Esophagus muscularis mucosa (tissue), 4 donors: ENCODE results near the gene CTDP1. TPM values are rescaled to one million over a fixed set of nuclear protein-coding genes. Genes with fewer than 3 reads are reported as not detected.

Experiments used
- DNase-seq: peaks from one replicate; pipeline ENCODE4 v3.0.0-alpha.2; 2017; ENCODE audit errors: extremely low spot score
- H3K27ac ChIP-seq, 4 donors: fragments of 200-600 bp; sonication (generic); replicated peaks in 1 of 4; 1 replicate in 3 of 4; 2 replicates in 1 of 4; pipeline ENCODE4 v1.5.1; 2016 to 2019; ENCODE audit warnings: mild to moderate bottlenecking in 1 of 4
- H3K27me3 ChIP-seq, 4 donors: fragments of 200-600 bp; sonication (generic); one replicate each; pipeline versions ENCODE4 v1.5.1 to v1.6.0; 2016 to 2019
- H3K36me3 ChIP-seq, 4 donors: fragments of 200-600 bp; sonication (generic); one replicate each; pipeline ENCODE4 v1.5.1; 2016 to 2019
- H3K4me1 ChIP-seq, 4 donors: fragments of 200-600 bp; sonication (generic); one replicate each; pipeline ENCODE4 v1.5.1; 2016 to 2019
- H3K4me3 ChIP-seq, 4 donors: fragments of 200-600 bp; sonication (generic); 1 replicate in 2 of 4; 2 replicates in 2 of 4; pipeline ENCODE4 v1.5.1; 2016 to 2019; ENCODE audit warnings: mild to moderate bottlenecking in 4 of 4, moderate library complexity in 1 of 4
- H3K9me3 ChIP-seq, 4 donors: fragments of 200-600 bp; sonication (generic); 1 replicate in 3 of 4; 2 replicates in 1 of 4; pipeline ENCODE4 v1.5.1; 2016 to 2019
- CTCF ChIP-seq, 3 experiments: fragments of 200-600 bp in 2 of 3; fragments of 450-650 bp in 1 of 3; sonication (generic) in 2 of 3; IDR thresholded peaks; one replicate each; pipeline ENCODE4 v1.5.1; 2017 to 2019; ENCODE audit warnings: antibody characterized with exemption in 3 of 3, mild to moderate bottlenecking in 2 of 3, moderate library complexity in 1 of 3
- EP300 ChIP-seq: sonication (generic); formaldehyde crosslinking; IDR thresholded peaks from one replicate; pipeline ENCODE4 v1.6.1; 2017; ENCODE audit warnings: antibody characterized with exemption
- POLR2A ChIP-seq: fragments of 450-650 bp; IDR thresholded peaks from one replicate; pipeline ENCODE4 v1.6.1; 2017; ENCODE audit warnings: antibody characterized with exemption, moderate library complexity, mild to moderate bottlenecking, low read depth
- POLR2AphosphoS5 ChIP-seq, 2 donors: sonication (generic); formaldehyde crosslinking; IDR thresholded peaks; one replicate each; pipeline ENCODE4 v1.6.1; 2017; ENCODE audit warnings: antibody characterized with exemption in 2 of 2
- whole genome bisulfite sequencing: methylation state at CpG from one replicate; pipeline ENCODE4 v1.1.5; 2018; 5-methylcytosine and 5-hydroxymethylcytosine counted together
- intact Hi-C: fragments of 100-400 bp; cut with DNase I; formaldehyde crosslinking; loops from one replicate; pipeline ENCODE4 v1.15.1; 2023
- total RNA-seq, 4 donors: library from RNA; depleted of rRNA; stranded (reverse); fragments of >200 nt; gene quantifications; one replicate each; pipeline versions ENCODE4 v1.1.0 to v1.2.1, GENCODE V29; 2016

CTDP1 gene
- total RNA-seq, 4 donors from 2014 or later: 22.0 to 28.5 (median 24.5) TPM

GRCh38 chr18:79647307-79647706 is 32.3 kb upstream of the CTDP1 start:
- TF ChIP-seq POLR2A: no peak
- TF ChIP-seq EP300: no peak
- no peak for TF ChIP-seq CTCF (IDR thresholded peaks at IDR 0.05)
- no peak for TF ChIP-seq POLR2AphosphoS5 (IDR thresholded peaks at IDR 0.05)
- Histone ChIP-seq H3K27ac (no peak overlapping the region), H3K4me1 (peaks cover 3 to 6% (median 6%) of the 10 kb centered on the region in 4 donors), H3K36me3 (no peaks in the 10 kb centered on the region), H3K27me3 (peaks cover 0 to 17% (median 0%) of the 10 kb centered on the region in 4 donors), H3K4me3 (no peak overlapping the region), H3K9me3 (no peaks in the 10 kb centered on the region)
- DNase-seq: no peak
- intact Hi-C loops: no loop called here
- WGBS: 39% methylated on average over 1 of the region's 1 CpG

DNA sequence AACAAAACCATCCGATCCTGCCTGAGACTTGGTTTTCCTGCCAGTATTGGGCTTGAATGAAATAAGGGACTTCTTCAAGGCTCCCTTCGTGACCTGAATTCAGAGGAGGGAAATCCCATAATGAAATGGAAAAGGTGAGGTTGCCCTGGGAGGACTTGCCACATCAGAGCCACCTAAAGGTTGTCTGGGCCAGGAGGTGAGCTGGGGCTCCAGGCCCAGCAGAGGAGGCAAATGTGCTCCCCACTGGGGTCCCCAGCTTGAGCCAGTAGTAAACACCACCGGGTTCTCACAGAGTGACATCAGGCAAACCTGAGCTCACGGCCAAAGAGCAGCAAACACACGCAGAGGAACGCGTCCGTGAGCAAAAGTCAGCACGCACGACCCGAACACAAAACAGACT is 28.6 kb upstream of the CTDP1 start:
- H3K9me3 ChIP-seq: no peaks in the 10 kb centered on the region
- no peaks in the 10 kb centered on the region for H3K36me3 ChIP-seq
- no peaks in the 10 kb centered on the region for H3K4me1 ChIP-seq
- no peak overlapping the region for H3K4me3 ChIP-seq
- DNase-seq: no peak
- intact Hi-C loops: no loop called here
- 84% methylated on average over 11 of the region's 11 CpGs for WGBS
- H3K27me3 ChIP-seq: no peaks in the 10 kb centered on the region
- H3K27ac ChIP-seq: no peak overlapping the region
- no peak for TF ChIP-seq CTCF (IDR thresholded peaks at IDR 0.05)
- no peak for TF ChIP-seq EP300
- no peak for TF ChIP-seq POLR2AphosphoS5 (IDR thresholded peaks at IDR 0.05)
- TF ChIP-seq POLR2A: no peak

DNA sequence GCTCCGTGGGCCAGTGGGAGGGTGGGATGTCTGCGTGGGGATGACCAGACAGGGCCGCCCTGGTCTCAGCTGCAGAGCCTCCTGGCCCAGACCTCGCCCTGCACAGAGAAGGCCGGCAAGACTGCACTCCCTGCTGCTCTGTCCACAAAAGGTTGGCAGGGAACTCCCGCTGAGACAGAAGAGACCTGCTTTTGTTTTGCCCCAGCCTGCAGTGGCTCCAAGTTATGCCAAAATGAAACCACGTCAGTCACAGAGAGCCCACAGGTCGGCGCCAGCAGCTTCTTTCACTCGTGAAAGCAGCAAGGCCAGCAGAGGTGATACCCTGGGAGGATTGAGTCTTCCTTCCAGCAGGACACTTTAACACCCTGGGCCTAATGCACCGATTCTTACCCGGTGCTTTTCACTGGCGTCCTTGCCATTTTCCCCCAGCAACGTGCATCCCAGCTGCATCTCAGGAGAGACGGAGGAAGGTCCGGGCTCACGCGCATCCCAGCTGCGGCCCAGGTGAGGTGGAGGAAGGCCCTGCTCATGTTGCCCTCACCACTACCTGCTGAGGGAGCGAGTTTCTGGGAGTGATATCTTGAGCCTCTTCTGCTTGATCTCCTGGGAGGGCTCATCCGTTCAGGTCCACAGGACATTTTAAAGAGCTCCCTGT is 22.1 kb upstream of the CTDP1 start:
- TF ChIP-seq EP300 (no peak), CTCF (IDR thresholded peaks at IDR 0.05) (no peak), POLR2A (no peak)
- Histone ChIP-seq H3K4me3 (no peak overlapping the region), H3K36me3 (no peaks in the 10 kb centered on the region), H3K27ac (no peak overlapping the region), H3K27me3 (no peaks in the 10 kb centered on the region), H3K9me3 (no peaks in the 10 kb centered on the region), H3K4me1 (peaks cover 0 to 7% (median 3%) of the 10 kb centered on the region in 4 donors)
- 82% methylated on average over 20 of the region's 21 CpGs for WGBS
- no peak for DNase-seq
- intact Hi-C loops: no loop called here

DNA sequence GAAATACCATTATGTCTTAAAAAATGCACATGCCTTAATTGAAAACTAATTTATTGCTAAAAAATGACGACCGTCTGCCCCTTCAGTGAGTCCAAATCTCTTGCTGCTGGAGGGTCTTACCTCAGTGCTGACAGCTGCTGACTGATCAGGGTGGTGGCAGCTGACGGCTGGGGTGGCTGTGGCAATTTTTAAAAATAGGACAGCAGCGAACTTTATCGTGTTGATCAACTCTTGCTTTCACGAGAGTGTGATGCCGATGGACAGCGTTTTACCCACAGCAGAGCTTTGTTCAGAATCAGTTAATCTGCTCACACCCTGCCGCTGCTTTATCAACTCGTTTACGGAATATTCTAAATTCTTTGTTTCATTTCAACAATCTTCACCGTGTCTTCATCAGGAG is 21.2 kb upstream of the CTDP1 start:
- H3K27ac ChIP-seq: no peak overlapping the region
- no peaks in the 10 kb centered on the region for H3K27me3 ChIP-seq
- DNase-seq: no peak
- H3K4me3 ChIP-seq: no peak overlapping the region
- H3K36me3 ChIP-seq: no peaks in the 10 kb centered on the region
- TF ChIP-seq POLR2AphosphoS5 (IDR thresholded peaks at IDR 0.05) (no peak), CTCF (IDR thresholded peaks at IDR 0.05) (no peak), EP300 (no peak), POLR2A (no peak)
- WGBS: 81% methylated on average over 12 of the region's 12 CpGs
- intact Hi-C loops: no loop called here
- no peaks in the 10 kb centered on the region for H3K9me3 ChIP-seq
- peaks cover 0 to 15% (median 4%) of the 10 kb centered on the region in 4 donors for H3K4me1 ChIP-seq

- H3K4me3 ChIP-seq: no peak overlapping the region
- TF ChIP-seq EP300 (no peak), CTCF (IDR thresholded peaks at IDR 0.05) (no peak), POLR2A (no peak), POLR2AphosphoS5 (IDR thresholded peaks at IDR 0.05) (no peak)
- 89% methylated on average over 5 of the region's 5 CpGs for WGBS
- no peaks in the 10 kb centered on the region for H3K36me3 ChIP-seq
- peaks cover 0 to 16% (median 4%) of the 10 kb centered on the region in 4 donors for H3K4me1 ChIP-seq
- H3K27me3 ChIP-seq: no peaks in the 10 kb centered on the region
- intact Hi-C loops: no loop called here
- no peak overlapping the region for H3K27ac ChIP-seq
- no peak for DNase-seq
- no peaks in the 10 kb centered on the region for H3K9me3 ChIP-seq
Measured at GRCh38 chr18:79659733-79660132, 19.9 kb upstream of the CTDP1 start.
